ENCODE measurements around the gene ROBO1.

GRCh38 chr3:79424811-79425210 lies 343.0 kb downstream of the ROBO1 start:
- TF ChIP-seq CTCF (optimal IDR thresholded peaks at IDR 0.05 in 1 of 3, IDR thresholded peaks at IDR 0.05 in 1 of 3, conservative IDR thresholded peaks at IDR 0.05 in 1 of 3; ENCODE audit: extremely low read depth in 1 of 3, insufficient read depth in 2 of 3, low read length in 3 of 3) = no peak
- no peak for TF ChIP-seq EZH2 (IDR thresholded peaks at IDR 0.05; ENCODE audit: low read length)
